ENCODE results near the gene PPM1B.
"Not testable (repeated sequence)": the region's sequence is repeated elsewhere in the genome, so short reads cannot be mapped to it uniquely, and the experiment has no call there.

The PPM1B gene

GRCh38 chr2:44168681-44169154 is at the start of gene PPM1B:
TSS of gene PPM1B (plus strand) at chr2:44168875. CDS start at chr2:44201200, 32,325 bp downstream.
- peak; percentile 100 for DNase-seq (ENCODE audit: low read depth)

- DNase-seq (ENCODE audit: low read depth): no peak
These were observed 48.8 kb upstream of the PPM1B start for GRCh38 chr2:44119878-44120277.

DNA sequence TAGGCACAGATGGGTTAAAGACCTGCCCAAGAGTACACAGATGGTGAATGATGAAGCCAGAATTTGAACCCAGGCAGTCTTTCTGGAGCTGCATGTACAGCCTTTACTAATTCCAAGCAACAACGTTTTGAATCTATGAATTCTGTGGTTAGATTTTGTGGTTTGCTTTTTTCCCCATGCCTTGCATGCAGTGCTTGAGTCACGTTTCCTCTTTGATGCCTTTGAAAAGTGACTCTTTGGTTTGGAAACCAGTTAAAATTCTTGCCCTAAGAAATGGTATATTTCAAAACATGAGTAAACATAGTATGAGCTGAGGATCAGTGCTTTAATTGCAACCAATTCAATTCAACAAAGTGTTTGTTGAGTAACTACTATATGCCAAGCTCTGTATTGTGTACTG is 48.2 kb upstream of the PPM1B start:
- DNase-seq (ENCODE audit: low read depth): no peak

DNA sequence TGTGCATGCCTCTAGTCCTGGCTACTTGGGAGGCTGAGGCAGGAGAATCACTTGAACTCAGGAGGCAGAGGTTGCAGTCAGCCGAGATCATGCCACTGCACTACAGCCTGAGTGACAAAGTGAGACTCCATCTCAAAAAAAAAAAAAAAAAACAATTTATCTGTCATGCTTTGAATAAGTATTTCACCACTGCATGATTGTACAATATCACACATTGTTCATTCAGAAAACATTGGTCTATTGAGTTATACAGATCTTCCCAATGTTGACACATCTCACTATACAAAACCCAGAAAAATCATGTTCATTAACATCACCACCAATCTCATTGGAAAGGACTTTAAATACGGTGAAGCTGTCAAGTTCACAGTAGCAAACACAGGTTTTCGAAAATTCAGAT is 46.8 kb upstream of the PPM1B start:
- DNase-seq (ENCODE audit: low read depth): no peak

DNA sequence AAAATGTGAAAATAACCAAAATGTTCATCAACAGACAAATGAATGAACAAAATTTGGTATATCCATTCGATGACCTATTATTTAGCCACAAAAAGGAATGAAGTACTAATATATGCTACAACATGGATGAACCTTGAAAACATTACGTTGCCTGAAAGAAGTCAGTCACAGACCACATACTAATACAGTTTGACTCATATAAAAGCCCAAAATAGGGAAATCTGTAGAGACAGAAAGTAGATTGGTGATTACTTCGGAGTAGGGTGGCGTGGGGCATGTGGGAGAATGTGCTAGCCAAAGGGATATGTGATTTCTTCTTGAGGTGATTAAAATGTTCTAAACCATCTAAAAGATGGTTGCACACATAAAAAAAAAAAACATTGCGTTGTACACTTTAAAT is 44.2 kb upstream of the PPM1B start:
- DNase-seq (ENCODE audit: low read depth): no peak

DNA sequence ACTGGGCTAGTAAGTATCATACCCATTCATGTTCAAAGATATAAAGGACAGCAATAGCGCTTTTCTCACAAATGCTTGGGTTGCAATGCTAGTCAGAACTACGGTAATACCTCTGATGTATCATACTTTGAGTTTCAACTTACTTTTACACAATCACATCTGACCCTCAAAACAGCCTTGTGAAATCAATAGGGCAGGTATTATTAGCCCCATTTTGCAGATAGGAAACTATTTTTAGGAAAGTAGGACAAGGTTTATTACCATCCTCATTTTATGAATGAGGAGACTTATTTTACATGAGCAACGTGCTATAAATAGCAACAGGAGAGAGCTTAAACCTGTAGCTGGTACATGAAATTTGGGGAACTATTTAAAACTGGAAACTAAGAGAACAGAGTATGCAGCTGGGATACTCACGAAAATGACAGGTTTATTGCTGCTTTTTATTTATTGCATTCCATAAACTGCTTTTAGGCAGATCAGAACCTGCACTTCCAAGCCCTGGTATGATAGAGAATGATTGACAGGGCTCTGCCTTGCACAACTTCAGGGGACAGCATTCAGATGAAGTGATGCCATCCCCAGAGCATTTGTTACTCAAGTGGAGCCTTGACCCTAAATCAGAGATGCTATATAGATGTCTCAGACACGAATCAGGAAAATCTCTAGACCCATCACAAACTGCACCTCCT is 42.4 kb upstream of the PPM1B start:
- no peak for DNase-seq (ENCODE audit: low read depth)

DNA sequence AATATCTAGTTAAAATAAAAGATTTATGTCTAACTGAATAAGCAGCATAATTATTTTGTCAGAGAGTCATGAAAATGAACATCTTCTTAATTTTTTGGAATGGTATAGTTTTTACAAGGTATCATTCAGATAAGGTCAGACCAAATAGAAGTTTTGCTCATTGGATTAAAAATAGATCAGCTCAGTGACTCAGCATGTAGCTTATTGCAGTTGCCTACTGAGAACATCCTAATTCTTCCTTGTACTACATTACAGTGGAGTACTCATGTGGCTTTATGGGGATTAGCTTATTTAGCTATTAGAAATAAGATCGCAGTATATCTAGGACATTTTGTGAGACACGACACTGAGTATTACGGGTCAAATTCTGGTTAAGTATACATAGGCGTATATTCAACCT is 38.2 kb upstream of the PPM1B start:
- no peak for DNase-seq (ENCODE audit: low read depth)

DNA sequence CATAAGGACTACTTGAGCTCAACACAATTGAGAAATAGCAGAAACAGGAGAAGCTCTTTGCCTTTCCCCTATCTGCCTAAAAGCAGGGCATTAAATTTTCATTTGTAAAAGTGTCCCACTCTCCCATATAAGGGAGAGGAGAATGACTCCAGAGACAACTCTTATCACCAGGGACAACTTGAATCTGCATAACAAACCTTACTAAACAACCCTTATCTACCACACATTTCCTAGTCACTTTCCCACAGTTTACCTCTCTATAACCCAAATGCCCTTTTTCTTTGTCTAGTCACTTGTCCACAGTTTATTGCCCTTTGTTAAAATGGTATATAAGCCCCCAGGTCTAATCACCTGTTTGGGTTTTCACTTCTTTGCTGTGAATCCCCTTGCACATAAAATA is 37.5 kb upstream of the PPM1B start:
- no peak for DNase-seq (ENCODE audit: low read depth)

GRCh38 chr2:44133602-44134001 is 35.1 kb upstream of the PPM1B start:
- DNase-seq (ENCODE audit: low read depth): not testable (repeated sequence)

DNA sequence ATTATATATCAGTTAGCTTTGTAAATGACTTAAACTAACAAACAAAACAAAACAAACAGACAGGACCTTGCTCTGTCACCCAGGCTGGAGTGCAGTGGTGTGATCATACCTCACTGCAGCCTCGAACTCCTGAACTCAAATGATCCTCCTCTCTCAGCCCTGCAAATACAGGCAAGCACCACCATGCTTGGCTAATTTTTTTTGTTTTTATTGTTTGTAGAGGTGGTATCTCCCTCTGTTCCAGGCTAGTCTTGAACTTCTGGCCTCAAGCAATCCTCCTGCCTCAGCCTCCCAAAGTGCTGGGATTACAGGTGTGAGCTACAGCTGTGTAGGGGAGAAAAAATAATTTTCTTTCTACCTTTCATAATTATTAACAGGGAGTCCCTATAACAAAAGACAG is 33.8 kb upstream of the PPM1B start:
- no peak for DNase-seq (ENCODE audit: low read depth)

GRCh38 chr2:44135296-44135695 is 33.4 kb upstream of the PPM1B start:
- DNase-seq (ENCODE audit: low read depth): no peak

DNA sequence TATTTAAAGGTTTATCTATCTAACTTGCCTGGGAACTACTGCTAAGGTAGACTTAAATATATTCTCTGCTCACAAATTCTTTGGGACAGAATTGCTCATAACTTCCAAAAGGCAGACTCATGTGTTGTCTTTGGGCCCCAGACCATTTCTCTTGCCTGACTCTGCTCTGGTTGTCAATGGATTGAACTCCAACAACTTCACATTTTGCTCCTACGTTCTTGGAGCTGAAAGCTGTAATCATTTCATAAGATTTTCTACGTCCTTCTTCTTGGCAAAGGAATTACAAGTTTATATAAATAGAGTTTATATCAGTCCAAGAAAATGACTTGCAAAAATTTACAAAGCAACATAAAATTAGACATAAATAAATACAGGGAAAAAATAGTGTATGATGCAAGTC is 32.9 kb upstream of the PPM1B start:
- no peak for DNase-seq (ENCODE audit: low read depth)

DNA sequence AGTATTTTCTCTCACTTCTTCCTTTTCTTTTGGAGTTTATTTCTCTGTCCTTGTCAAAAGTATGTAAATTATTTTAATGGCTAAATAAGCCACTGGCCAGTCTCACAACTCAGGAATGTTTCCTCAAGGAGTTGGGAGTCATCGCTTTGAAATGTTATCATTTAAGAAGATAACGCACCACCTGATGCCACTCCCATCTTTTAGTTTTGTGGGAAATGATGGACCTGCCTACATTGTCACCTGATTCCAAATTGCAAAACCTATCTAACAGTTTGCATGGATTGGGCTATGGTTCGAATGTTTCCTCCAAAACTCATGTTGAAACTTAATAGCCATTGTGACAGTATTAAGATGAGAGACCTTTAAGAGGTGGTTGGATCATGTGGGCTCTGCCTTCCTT is 32.4 kb upstream of the PPM1B start:
- no peak for DNase-seq (ENCODE audit: low read depth)

GRCh38 chr2:44137048-44137447 is 31.6 kb upstream of the PPM1B start:
- DNase-seq (ENCODE audit: low read depth): no peak

- DNase-seq (ENCODE audit: low read depth): no peak
These were observed 30.7 kb upstream of the PPM1B start for GRCh38 chr2:44137872-44138551.

DNA sequence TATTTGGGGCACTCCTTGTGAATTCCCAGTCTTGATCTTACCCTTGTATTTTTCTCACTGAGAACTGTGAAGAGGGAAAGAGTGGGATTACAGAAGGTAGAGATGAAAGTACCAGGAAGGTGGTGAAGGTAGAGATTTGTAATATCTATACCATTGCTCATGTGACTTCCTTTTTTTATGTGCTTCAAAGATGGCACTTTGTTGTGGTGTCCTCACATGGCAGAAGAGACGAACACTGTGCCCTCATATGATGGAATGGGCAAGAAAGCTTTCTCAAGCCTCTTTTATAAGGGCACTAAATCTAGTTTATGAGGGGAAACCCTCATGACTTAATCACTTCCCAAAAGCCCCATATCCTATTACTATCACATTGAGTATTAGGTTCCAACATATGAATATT is 28.9 kb upstream of the PPM1B start:
- no peak for DNase-seq (ENCODE audit: low read depth)

DNA sequence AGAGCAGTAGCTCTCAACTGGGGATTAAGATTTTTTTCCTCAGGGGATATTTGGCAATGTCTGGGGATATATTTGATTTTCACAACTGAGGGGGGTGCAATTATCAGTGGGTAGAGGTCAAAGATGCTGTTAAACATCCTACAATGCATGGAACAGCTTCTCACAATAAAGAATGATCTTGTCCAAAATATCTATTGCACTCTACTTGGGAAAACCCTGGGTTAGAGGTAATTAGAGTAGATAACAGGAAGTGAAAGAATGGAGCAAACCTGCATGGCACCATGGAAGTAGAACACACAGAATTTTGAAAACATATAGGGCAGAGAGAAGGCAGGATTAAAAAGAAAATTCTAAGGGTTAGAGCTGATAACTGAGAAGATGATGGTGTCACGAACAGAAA is 26.4 kb upstream of the PPM1B start:
- DNase-seq (ENCODE audit: low read depth): no peak

GRCh38 chr2:44143701-44144100 is 25.0 kb upstream of the PPM1B start:
- no peak for DNase-seq (ENCODE audit: low read depth)

DNA sequence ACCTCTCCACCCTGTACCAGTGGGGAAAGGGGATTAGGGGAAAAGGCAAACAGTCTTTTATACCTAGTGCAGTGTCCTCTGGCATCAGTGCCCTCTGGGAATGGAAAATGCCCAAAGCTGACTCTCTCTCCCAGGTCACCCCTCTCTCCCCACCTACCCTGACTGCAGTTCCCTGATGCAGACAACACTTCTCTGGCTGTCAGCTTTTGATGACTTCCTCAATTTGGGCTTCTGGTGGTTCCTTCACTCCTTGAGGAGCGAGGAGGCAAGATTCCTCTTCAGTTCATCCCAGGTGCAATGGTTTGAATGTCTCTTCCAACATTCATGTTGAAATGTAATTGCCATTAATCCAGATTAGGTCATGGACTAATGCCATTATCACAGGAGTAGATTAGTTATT is 19.7 kb upstream of the PPM1B start:
- DNase-seq (ENCODE audit: low read depth): no peak

GRCh38 chr2:44150473-44150872 is 18.2 kb upstream of the PPM1B start:
- DNase-seq (ENCODE audit: low read depth): no peak

DNA sequence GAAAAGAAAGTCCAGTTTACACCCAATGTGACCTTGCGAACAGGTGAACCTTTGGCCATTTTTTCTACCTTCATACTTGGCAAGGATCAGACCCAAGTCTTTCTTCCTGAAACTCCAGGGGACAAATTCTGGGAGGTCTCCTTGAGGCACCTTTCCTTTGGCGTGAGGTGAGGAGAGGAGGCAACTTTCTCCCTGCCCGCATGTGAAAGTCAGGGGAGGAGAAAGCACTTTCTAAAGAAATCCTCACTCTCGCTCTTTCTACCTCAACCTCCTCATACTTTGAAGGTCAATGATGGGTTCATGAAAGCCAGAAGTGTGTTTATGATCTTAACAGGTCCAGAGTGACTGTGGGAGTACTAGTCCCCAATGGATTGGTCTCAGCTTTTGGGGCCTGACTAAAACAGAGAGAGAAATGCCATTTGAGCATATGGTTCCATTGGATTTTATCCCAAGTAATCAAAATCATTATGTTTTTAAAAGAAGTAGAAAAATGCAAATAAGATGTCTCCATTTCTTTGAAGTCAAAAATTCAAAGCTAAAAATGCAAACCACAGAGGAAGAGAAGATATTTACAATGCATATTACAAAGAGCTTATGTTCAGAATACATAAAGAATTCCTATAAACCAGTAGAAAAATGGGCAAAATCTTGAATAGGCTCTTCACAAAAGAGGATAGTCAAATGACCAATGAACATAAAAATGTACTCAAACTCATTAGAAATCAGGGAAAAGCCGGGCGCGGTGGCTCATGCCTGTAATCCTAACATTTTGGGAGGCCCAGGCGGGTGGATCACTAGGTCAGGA is 15.6 kb upstream of the PPM1B start:
- DNase-seq (ENCODE audit: low read depth): no peak

DNA sequence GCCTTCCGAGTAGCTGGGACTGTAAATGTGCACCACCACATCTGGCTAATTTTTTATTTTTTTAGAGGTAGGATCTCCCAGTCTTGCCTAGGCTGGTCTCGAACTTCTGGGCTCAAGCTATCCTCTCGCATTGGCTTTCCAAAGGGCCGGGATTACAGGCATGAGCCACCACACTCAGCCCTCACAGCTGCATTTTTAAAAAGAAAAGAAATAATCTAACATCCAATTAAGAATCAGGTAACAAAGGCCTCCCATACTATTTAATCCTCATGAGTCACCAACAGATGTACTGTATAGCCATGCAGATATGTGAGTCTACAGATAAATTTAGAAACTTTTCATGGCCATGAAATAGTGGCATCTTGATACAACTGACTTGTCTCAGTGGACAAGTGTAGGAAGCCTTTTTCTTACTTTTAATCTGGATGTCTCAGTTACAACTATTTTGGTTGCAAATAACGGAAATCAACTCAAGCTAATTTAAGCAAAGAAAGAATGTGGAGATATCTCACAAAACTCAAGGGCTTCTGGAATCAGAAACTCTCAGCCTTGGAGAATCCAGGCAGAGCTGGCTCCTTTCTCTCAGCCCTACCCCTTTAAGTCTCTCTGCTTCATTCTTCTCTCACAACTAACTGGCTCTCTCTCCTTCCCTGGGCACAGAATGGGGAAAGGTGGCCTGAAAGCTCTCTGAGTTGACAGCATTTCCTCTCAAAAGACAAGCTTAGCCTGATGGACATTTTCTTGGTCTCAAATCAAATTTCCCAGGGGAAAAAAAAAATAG is 12.8 kb upstream of the PPM1B start:
- no peak for DNase-seq (ENCODE audit: low read depth)
